Neutrophil (primary cell): ENCODE results near the gene RNF40.
"Not testable (repeated sequence)": the region's sequence is repeated elsewhere in the genome, so short reads cannot be mapped to it uniquely, and the experiment has no call there.

Source experiments
- H3K27ac ChIP-seq: fragments of 200-600 bp; sonication (generic); 2 replicates; pipeline ENCODE4 v1.5.1; 2016; ENCODE audit warnings: mild to moderate bottlenecking, moderate library complexity
- H3K27me3 ChIP-seq: fragments of 200-600 bp; sonication (generic); 2 replicates; pipeline ENCODE4 v1.6.0; 2016; ENCODE audit warnings: mild to moderate bottlenecking
- H3K36me3 ChIP-seq: fragments of 200-600 bp; sonication (generic); 2 replicates; pipeline ENCODE4 v1.5.1; 2017
- H3K4me1 ChIP-seq, 2 experiments: fragments of 200-600 bp in 1 of 2; sonication (generic) in 1 of 2; 1 replicate in 1 of 2; 2 replicates in 1 of 2; pipeline versions ENCODE4 v1.5.1 to v1.6.1; 2013 to 2016; ENCODE audit warnings: low read depth in 1 of 2, low read length in 1 of 2, mild to moderate bottlenecking in 1 of 2, moderate library complexity in 1 of 2; ENCODE audit not compliant: control insufficient read depth in 1 of 2, insufficient read depth in 1 of 2
- H3K4me3 ChIP-seq, 2 experiments: fragments of 200-600 bp in 1 of 2; sonication (generic) in 1 of 2; 1 replicate in 1 of 2; 2 replicates in 1 of 2; pipeline ENCODE4 v1.5.1; 2013 to 2016; ENCODE audit warnings: low read depth in 1 of 2, low read length in 1 of 2, mild to moderate bottlenecking in 1 of 2, moderate library complexity in 1 of 2
- H3K9me3 ChIP-seq: fragments of 200-600 bp; sonication (generic); 2 replicates; pipeline ENCODE4 v1.5.1; 2016
- CTCF ChIP-seq: fragments of 200-600 bp; sonication (generic); IDR thresholded peaks from 2 replicates; pipeline ENCODE4 v1.5.1; 2016; ENCODE audit warnings: antibody characterized with exemption

The RNF40 gene

GRCh38 chr16:30813821-30814189, 51.7 kb downstream of the RNF40 start:
- Histone ChIP-seq H3K27me3 (no peaks in the 10 kb centered on the region), H3K9me3 (no peaks in the 10 kb centered on the region), H3K27ac (peak overlapping the region; percentile 84), H3K4me3 (peak overlapping the region; percentile 73 to 80), H3K36me3 (no peaks in the 10 kb centered on the region), H3K4me1 (peaks cover 28 to 29% of the 10 kb centered on the region in 2 experiments)
- TF ChIP-seq CTCF, result no peak

- H3K27ac ChIP-seq, result no peak overlapping the region
Observed at GRCh38 chr16:30816769-30817168, 54.6 kb downstream of the RNF40 start.

GRCh38 chr16:30820952-30821421, 58.9 kb downstream of the RNF40 start:
- H3K4me1 ChIP-seq, result no peaks in the 10 kb centered on the region
- no peaks in the 10 kb centered on the region for H3K9me3 ChIP-seq
- H3K27me3 ChIP-seq, result no peaks in the 10 kb centered on the region
- H3K36me3 ChIP-seq, result no peaks in the 10 kb centered on the region
- H3K4me3 ChIP-seq, result no peak overlapping the region
- H3K27ac ChIP-seq, result no peak overlapping the region
- TF ChIP-seq CTCF, result no peak

More at GRCh38 chr16:30816769-30817168, 54.6 kb downstream of the RNF40 start:
- TF ChIP-seq CTCF, result no peak
- H3K4me3 ChIP-seq, result no peak overlapping the region
- peaks cover 28 to 29% of the 10 kb centered on the region in 2 experiments for H3K4me1 ChIP-seq
- no peaks in the 10 kb centered on the region for H3K9me3 ChIP-seq
- H3K36me3 ChIP-seq, result no peaks in the 10 kb centered on the region
- H3K27me3 ChIP-seq, result no peaks in the 10 kb centered on the region

DNA sequence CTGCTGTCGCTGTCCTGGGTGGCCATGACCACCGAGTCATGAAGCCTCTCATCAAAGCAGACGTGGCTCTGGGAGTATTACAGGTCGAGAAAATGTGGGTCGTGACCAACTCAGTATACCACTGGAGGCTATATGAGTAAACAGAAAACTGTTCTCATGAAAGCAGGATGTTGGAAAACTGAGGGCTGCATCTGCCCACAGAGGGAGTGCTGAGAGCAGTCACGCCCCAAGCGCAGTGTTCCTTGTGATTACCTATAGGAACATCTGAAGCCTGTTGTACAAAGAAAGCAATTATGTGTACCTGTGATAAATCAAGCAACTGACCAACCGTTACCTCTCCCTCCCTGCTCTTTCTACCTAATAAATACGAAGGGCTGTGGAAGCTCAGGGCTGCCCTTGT, 59.3 kb downstream of the RNF40 start:
- H3K9me3 ChIP-seq, H3K4me3 ChIP-seq, H3K27ac ChIP-seq, H3K27me3 ChIP-seq, H3K36me3 ChIP-seq, H3K4me1 ChIP-seq: not testable (repeated sequence)

- Histone ChIP-seq H3K27me3 (no peaks in the 10 kb centered on the region), H3K4me3 (no peak overlapping the region), H3K9me3 (no peaks in the 10 kb centered on the region), H3K36me3 (no peaks in the 10 kb centered on the region), H3K27ac (no peak overlapping the region), H3K4me1 (no peaks in the 10 kb centered on the region)
- TF ChIP-seq CTCF, result no peak
Observed at GRCh38 chr16:30821891-30822290, 59.8 kb downstream of the RNF40 start.
